ENCODE measurements around the gene SUCLG2.

SUCLG2 gene, protein sequence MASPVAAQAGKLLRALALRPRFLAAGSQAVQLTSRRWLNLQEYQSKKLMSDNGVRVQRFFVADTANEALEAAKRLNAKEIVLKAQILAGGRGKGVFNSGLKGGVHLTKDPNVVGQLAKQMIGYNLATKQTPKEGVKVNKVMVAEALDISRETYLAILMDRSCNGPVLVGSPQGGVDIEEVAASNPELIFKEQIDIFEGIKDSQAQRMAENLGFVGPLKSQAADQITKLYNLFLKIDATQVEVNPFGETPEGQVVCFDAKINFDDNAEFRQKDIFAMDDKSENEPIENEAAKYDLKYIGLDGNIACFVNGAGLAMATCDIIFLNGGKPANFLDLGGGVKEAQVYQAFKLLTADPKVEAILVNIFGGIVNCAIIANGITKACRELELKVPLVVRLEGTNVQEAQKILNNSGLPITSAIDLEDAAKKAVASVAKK

DNA sequence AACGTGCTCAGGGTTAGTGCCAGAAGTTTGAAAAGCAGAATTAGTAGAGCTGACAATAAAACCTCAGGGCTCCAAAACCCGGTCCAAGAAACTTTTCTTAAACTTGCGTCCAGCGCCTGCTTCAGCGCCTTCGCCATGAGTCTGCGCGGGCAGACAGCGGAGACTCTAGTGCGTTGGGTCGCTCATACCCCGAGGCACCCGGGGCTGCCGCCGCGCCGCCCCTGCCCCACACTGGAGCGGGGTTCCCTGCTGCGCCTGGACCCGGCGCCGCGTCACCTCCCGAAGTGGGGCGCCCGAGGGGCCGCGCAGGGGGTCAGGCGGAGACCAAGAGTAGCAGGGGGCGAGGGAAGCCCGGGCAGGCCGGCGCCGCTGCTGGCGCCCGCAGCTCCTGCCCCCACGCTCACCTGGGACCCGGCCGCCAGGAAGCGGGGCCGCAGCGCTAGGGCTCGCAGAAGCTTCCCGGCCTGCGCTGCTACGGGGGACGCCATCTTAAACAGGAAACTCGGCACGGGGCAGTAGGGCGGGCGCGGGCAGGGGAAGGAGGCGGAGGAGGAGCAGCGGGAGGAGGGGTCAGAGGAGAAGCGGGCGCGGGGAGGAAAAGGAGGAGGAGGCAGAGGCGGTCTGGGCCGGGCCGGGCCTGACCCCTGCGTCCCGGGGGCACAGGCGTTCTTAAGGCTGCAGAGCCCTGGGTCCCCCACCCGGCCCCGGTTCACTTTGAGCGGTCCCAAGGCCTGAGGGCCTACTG lies at the start of gene SUCLG2:
SUCLG2 (minus strand) TSS at position 514 of the 745 bp plus-strand sequence; CDS start at position 488, 26 bp downstream.
- peak; percentile 60 to 83 (median 69) for DNase-seq (ENCODE audit: low read depth in 4 of 4, low spot score in 1 of 4)

DNA sequence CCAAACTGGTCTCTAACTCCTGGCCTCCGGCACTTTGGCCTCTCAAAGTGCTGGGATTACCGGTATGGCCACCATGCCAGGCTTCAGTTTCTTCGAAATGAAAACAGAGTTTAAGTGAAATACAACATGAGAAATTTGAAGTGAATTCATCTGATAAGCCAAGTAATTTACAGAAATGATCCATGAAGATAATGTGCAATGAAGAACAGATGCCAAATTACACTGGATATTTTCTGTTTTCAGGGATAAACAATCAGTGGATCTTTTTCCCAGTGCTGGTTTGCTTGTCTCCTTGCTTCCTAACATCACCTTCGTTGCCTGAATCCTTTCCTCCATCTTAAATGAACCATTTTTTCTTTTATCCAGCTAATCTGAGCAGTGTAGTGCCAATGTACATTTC lies 46.2 kb upstream of the SUCLG2 start:
- DNase-seq (ENCODE audit: low read depth in 4 of 4, low spot score in 1 of 4): no peak

DNA sequence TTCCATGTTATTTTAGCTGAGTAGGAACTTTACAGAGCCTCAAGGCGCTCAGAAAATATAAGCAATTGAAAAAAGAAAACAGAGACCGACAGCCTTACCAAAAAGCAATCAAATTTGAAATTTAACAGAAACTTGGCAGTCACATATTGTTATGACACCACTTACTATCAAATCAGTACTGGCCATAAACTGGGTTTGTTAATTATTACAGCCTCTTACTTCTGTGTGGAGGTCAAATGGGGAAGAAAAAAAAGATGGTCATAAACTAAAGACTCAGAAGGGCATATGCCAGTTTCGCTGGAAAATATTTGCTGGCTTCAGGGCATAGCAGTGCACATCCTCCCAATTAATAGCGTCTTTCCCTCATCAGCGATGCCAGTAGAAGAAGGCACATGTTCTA lies 45.5 kb upstream of the SUCLG2 start:
- DNase-seq (ENCODE audit: low read depth in 4 of 4, low spot score in 1 of 4): no peak

DNA sequence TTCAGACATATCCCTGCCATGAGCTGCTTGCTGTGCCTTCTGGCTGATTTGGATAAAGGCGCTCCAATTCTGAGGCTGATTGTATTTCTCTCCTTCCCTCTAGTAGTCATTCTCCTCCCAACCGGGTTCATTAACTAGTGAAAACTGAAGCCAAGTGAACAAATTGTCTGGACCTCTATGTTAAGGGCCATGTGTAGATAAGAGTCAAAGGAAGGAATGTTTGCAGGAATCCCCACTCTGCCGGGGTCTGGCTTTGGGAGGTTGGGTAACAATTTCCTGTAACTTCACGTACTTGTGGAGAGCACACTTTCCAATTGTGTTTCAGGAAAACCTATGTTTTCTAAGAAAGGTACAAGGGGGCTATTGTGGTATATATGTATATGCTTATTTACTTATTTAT lies 38.2 kb upstream of the SUCLG2 start:
- no peak for DNase-seq (ENCODE audit: low read depth in 4 of 4, low spot score in 1 of 4)

DNA sequence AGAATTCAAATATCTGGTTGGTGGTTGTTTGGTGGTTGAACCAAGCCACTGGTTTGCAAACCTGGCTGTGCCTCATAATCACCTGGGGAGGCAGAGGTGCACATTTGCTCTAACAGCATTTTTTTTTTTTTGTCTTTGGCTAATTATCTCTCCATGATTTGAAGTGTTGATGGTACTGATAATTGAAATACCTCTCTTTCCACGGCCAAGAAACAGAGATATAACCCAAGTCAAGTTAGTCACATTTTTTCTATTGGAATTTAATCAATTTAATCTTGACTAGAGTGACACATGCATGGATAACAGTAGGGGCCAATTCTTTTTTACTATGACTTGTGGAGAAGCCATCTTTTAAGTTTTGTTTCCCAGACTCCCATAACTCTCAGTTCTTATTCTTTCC lies 37.5 kb upstream of the SUCLG2 start:
- DNase-seq (ENCODE audit: low read depth in 4 of 4, low spot score in 1 of 4): no peak

DNA sequence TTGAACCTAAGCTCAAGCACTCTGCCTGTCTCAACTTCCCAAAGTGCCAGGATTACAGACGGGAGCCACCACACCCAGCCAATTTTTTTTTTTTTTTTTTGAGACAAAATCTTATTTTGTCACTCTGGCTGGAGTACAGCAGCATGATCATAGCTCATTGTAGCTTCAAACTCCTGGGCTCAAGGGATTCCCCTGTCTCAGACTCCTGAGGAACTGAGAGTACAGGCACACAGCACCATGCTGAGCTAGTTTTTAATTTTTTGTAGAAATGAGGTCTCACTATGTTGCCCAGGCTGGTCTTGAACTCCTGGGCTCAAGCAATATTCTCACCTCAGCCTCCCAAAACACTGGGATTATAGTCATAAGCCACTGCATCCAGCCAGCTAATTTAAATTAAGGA lies 36.8 kb upstream of the SUCLG2 start:
- DNase-seq (ENCODE audit: low read depth in 4 of 4, low spot score in 1 of 4): no peak

DNA sequence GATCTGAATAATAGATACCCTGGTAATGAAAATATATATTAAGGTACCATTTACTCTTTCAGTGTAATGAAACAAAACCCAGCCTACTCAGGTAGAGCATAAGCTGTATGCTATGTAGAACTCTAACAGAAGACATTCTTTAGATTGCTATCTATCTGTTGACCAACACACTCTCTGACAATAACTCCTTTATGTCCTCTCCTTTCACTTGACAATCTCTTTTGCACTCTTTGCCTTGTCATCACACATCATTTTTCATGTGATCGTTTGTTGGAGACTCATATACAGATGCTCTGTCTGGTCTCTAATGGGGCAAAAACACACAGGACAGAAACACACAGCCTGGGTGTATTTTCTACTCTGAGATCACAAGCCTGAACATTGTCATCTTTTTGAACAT lies 35.4 kb upstream of the SUCLG2 start:
- DNase-seq (ENCODE audit: low read depth in 4 of 4, low spot score in 1 of 4): no peak

DNA sequence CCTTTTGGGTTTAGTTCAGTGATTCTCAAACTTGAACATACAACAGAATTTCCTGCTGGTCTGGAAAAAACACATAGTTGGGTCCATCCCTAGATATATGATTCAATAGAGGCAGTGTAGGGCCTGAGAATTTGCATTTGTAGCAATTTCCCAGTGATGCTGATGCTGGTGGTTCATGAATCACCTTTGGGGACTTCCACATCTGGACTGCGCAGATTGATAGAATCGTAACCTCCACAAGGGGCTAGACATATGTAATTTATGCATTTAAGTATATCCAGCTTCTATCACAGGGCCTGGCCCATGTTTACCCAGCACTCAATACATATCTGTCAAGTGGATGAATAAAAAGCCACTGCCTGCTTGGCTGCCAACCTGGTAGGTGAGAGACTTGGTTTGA lies 33.8 kb upstream of the SUCLG2 start:
- DNase-seq (ENCODE audit: low read depth in 4 of 4, low spot score in 1 of 4): no peak

DNA sequence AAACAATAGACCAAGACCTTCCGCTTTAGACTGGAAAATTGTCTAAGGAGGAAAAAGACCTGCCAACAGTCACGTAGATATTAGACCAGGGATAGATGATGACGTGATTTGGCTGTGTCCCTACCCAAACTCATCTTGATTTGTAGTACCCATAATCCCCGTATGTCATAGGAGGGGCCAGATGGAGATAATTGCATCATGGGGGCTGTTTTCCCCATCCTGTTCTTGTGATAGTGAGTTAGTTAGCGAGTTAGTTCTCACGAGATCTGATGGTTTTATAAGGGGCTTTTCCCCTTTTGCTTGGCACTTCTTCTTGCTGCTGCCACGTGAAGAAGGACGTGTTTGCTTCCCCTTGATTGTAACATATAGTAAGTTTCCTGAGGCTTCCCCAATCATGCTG lies 31.7 kb upstream of the SUCLG2 start:
- DNase-seq (ENCODE audit: low read depth in 4 of 4, low spot score in 1 of 4): no peak

DNA sequence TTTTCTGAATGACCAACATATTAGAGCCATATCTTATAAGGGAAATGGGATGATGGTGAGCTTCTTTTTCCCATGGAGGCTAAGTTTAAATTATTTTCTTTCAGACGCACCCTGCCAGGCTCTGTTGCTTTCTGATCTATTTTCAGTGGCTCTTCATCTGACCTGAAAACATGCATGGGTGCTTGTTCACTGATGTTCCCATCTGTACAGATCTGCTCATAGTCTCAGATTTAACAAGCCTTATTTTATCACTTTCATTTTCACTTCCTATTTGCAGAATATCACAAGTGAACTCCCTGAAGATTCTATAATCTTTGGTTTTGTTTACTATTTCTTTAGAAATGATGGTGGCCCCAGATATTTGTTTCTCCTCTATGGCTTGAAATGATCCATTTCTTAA lies 31.1 kb upstream of the SUCLG2 start:
- no peak for DNase-seq (ENCODE audit: low read depth in 4 of 4, low spot score in 1 of 4)

DNA sequence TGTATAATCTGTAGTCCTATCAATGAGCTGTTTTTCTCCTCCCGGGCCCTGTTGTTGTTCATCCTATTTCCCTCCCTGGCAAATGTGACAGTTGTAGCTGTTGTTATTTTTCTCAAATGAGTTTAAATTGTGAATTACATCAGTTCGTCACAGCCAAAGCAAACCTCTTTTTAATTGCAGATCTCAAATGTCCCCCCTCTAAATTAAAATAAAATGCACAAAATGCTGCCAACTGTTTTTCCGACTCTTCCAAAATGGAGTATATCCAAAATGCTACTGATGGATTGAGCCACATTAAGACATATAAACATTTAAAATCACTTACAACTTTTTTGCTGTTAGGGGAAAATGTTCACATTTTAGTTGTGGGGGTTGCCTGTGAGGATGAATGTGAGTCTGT lies 29.8 kb upstream of the SUCLG2 start:
- no peak for DNase-seq (ENCODE audit: low read depth in 4 of 4, low spot score in 1 of 4)

DNA sequence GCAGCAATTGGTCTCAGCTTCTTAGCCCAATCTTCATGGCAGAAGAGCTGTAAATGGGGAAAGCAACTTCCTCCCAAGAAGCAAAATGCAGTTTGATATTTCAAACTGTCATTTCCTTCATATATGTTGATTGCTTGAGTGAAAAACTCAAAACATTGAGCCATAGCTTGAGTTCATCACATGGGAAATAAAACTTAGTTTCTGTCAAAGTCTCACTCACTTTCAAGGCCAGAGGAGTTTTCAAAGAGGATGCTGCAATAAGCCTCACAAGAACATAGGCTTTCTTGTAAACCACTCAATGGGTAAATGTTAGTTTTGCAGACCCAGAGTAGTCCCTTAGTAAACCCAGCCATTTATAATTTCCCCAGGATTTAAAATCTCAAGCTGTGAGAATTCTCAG lies 29.1 kb upstream of the SUCLG2 start:
- no peak for DNase-seq (ENCODE audit: low read depth in 4 of 4, low spot score in 1 of 4)

DNA sequence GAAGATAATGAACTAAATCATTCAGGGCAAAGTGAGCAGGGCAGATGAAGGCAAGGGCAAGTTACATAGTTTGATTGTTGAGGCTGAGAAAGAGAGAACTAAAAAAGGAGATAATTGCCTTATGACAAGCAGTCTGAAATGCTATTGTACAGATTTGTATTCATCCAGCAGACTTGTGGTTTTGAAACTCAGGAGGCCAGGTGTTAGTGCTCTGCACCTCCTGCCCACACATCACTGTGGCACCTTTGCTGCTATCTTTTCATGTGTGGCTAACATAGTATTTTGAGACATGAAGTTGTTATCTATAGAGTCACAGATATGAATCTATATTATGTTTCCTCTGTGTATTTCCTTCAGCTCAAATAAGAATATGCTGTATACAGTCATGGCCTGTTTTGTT lies 24.3 kb upstream of the SUCLG2 start:
- no peak for DNase-seq (ENCODE audit: low read depth in 4 of 4, low spot score in 1 of 4)

DNA sequence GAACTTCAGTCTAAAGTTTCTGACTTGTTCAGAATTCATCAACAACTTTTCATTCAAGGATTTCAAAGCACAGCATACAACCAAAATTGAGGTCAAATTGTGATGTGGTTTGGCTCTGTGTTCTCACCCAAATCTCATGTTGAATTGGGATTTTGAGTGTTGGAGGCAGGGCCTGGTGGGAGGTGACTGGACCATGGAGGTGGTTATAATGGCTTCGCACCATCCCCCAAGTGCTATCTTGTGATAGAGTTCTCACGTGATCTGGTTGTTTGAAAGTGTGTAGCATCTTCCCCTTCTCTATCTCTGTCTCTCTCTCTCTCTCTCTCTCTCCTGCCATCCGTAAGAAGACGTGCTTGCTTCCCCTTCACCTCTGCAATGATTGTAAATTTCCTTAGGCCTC lies 19.6 kb upstream of the SUCLG2 start:
- DNase-seq (ENCODE audit: low read depth in 4 of 4, low spot score in 1 of 4): no peak

DNA sequence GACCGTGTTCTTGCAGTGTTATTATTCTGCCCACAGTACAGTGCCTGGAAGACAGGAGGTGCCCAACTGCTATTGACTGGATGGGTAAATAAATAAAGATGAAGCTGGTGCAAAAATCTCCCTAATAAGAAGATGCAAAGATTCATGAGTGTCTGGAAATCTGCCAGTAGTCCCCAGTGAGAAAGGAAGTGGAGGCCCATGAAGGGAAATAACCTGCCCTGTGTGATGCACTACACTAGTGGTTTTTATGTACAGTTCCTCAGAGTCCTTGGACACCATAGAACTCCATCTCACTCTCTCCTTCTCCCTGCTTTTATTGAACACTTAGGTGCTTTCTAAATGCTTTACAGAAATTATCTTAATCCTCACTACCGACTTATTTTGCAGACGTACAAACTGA lies 8.3 kb upstream of the SUCLG2 start:
- no peak for DNase-seq (ENCODE audit: low read depth in 4 of 4, low spot score in 1 of 4)

DNA sequence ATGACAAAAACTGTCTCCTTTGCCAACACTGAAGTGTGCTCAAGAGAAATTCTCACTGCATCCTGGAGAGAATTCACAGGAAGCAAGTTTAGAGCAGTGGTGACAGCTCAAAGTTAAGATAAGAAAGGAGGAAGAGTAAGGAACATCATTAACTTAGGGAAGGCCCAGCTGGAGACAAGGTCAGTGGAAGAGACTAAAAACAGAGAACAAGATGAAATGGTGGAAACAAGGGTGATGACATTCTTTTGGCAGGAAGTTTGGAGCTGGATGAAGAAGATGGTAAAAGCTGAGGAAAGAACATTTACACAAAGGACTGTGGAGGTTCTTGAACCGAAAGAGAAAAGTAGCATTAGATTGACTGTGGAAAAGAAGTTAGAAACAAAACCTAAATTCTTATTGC lies 6.7 kb upstream of the SUCLG2 start:
- DNase-seq (ENCODE audit: low read depth in 4 of 4, low spot score in 1 of 4): no peak

DNA sequence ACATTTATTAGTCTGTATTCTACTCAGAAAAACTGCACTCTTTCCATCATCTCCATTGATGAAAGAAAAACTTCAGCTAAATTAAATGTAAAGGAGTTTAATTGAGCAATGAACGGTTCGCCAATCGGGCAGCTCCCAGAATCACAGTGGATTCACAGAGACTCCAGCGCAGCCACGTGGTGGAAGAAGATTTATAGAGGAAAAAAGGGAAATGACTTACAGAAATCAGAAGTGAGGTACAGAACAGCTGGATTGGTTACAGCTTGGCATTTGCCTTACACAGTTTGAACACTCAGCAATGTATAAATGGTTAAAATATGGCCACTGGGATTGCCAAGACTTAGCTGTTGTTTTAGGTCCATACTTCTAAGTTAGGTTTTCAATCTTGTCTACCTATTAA lies 2.8 kb upstream of the SUCLG2 start:
- no peak for DNase-seq (ENCODE audit: low read depth in 4 of 4, low spot score in 1 of 4)

DNA sequence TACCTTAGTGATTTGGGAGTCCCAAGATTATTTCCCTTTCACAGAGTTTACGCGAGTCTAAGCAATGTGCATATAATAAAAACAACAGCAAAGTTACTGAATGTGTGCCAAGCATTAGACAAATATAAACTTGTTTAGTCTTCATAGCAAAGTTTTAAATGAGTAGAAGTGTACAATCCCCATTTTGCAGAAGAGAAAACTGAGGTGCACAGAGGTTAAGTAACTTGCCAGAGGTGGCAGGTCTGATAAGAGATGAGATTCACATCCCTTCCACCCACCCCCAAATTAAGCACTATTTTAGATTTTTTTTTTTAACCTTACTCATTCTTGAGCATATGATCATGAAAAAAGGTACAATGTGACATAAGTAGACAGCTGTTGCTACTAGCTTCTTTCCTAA lies 2.2 kb upstream of the SUCLG2 start:
- DNase-seq (ENCODE audit: low read depth in 4 of 4, low spot score in 1 of 4): no peak

DNA sequence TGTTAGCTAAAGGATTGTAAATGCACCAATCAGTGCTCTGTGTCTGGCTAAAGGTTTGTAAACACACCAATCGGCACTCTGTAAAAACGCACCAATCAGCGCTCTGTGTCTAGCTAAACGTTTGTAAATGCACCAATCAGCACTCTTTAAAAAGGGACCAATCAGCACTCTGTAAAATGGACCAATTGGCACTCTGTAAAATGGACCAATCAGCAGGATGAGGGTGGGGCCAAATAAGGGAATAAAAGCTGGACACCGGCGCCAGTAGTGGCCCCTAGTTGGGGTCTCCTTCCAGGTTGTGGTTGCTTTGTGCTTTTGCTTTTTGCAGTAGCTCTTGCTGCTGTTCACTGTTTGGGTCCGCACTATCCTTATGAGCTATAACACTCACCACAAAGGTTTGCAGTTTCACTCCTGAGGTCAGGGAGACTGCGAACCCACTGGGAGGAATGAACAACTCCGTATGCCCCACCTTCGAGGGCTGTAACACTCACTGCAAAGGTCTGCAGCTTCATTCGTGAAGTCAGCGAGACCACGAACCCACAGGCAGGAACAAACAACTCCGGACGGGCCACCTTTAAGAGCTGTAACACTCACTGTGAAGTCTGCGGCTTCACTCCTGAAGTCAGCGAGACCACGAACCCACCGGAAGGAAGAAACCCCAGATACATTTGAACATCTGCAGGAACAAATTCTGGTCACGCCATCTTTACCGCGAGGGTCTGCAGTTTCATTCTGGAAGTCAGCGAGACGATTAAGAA lies 1.1 kb upstream of the SUCLG2 start:
- peak; percentile 8 to 55 (median 29) for DNase-seq (ENCODE audit: low read depth in 4 of 4, low spot score in 1 of 4)

DNA sequence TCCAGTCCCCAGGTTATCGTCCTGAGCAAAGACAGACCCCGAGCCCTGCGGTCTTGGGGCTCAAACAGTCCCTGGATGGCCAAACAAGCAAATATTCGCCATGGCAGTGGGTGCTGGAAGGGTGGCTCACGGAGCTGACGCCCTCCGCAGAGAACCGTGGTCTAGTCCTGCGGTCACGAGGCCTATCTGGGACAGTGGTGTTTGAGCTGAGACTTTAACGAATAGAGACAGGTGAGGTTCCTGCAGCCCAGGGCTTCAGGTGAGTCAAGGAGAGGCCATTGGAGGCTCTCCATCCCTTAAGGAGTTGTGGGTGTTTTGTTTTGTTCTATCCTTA lies 399 bp upstream of the SUCLG2 start:
- no peak for DNase-seq (ENCODE audit: low read depth in 4 of 4, low spot score in 1 of 4)

DNA sequence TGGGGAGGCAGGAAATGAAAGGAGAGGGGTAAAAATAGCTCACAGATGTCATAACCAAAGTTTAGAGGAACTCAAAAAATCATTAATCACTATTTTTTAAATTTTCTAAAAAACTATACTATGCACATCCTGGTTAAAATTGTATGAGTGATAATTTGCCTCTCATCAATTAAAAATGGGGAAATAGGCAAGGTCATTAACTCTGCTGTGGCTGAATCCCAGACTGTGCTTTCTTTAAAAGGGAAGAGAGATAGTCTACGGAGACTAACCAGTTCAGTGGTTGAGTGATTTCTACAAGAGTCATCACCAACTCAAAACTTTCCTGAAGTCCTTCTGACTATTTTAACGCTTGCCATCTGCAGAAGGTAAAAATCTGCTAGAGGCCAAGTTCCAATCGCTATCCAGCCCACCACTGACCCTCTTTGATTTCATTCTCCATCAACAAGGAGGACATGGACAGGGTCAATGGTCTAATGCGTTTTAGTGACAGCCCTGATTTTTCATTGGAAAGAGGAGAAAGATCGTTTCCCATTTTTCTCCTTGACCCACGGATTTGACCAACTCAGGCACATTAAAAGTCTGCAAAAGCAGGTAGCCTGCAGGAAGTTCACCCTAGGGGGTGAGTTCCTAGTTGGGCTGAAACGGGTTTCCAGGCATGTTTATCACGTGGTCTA lies 850 bp downstream of the SUCLG2 start:
- no peak for DNase-seq (ENCODE audit: low read depth in 4 of 4, low spot score in 1 of 4)
